Fibroblast of gingiva (primary cell): ENCODE data around the gene RAG1.
"Not testable (repeated sequence)": the region's sequence is repeated elsewhere in the genome, so short reads cannot be mapped to it uniquely, and the experiment has no call there.

Experiments
- DNase-seq: peaks from one replicate; pipeline ENCODE4 v3.0.0-alpha.2; 2011; ENCODE audit warnings: low read depth

The RAG1 gene

GRCh38 chr11:36567694-36568093 is at the start of gene RAG1:
Gene RAG1 (plus strand): TSS chr11:36568007. CDS start chr11:36573305, 5,298 bp downstream.
- DNase-seq = no peak

- no peak for DNase-seq
These were observed 37.0 kb upstream of the RAG1 start for GRCh38 chr11:36530840-36531239.

- peak; percentile 8 for DNase-seq
These were observed 34.7 kb upstream of the RAG1 start for GRCh38 chr11:36532941-36533601.

- DNase-seq = no peak
These were observed 33.4 kb upstream of the RAG1 start for GRCh38 chr11:36534276-36534840.

GRCh38 chr11:36540998-36541397 is 26.8 kb upstream of the RAG1 start:
- peak; percentile 44 for DNase-seq

- no peak for DNase-seq
These were observed 17.3 kb upstream of the RAG1 start for GRCh38 chr11:36550385-36551115.

- DNase-seq = not testable (repeated sequence)
These were observed 10.4 kb upstream of the RAG1 start for GRCh38 chr11:36557390-36557789.

- DNase-seq = no peak
These were observed 9.8 kb upstream of the RAG1 start for GRCh38 chr11:36557991-36558390.

- DNase-seq = no peak
These were observed 9.0 kb upstream of the RAG1 start for GRCh38 chr11:36558571-36559413.

- peak; percentile 45 for DNase-seq
These were observed 3.3 kb upstream of the RAG1 start for GRCh38 chr11:36564376-36565030.

- no peak for DNase-seq
These were observed 2.7 kb upstream of the RAG1 start for GRCh38 chr11:36565031-36565610.

- DNase-seq = no peak
These were observed 1.3 kb upstream of the RAG1 start for GRCh38 chr11:36566407-36567053.

GRCh38 chr11:36569095-36569494 is 1.3 kb downstream of the RAG1 start:
- DNase-seq = no peak

GRCh38 chr11:36574486-36574885 is 6.7 kb downstream of the RAG1 start:
- DNase-seq = no peak

GRCh38 chr11:36577373-36577772 is 9.6 kb downstream of the RAG1 start:
- DNase-seq = no peak

- DNase-seq = peak; percentile 3
These were observed 10.1 kb downstream of the RAG1 start for GRCh38 chr11:36577859-36578258.

- DNase-seq = no peak
These were observed 10.7 kb downstream of the RAG1 start for GRCh38 chr11:36578458-36578857.

GRCh38 chr11:36581536-36581935 is 13.7 kb downstream of the RAG1 start:
- no peak for DNase-seq

- no peak for DNase-seq
These were observed 15.9 kb downstream of the RAG1 start for GRCh38 chr11:36583667-36584066.

GRCh38 chr11:36586543-36586942 is 18.7 kb downstream of the RAG1 start:
- no peak for DNase-seq

- DNase-seq = no peak
These were observed 20.3 kb downstream of the RAG1 start for GRCh38 chr11:36588099-36588498.
